K562 (cell line): ENCODE results near the gene EFNA1. TPM values are rescaled to one million over a fixed set of nuclear protein-coding genes. Genes with fewer than 3 reads are reported as not detected.
A peak's percentile ranks its signal among the peaks of the same experiment; 100 is the strongest.

Experiments
- ATAC-seq: fragments of 200-7000 bp; cut with Tn5 transposase; 3 replicates; pipeline ENCODE4 v1.9.1; 2020; ENCODE audit warnings: moderate library complexity
- BruUV-seq: library from RNA; stranded (reverse); fragments of 400-500 nt; replicated peaks from 2 replicates; lab custom pipeline; 2021; lab: Mats Ljungman, UMichigan
- CTCF ChIA-PET: fragments of 300-600 bp; formaldehyde crosslinking; extraction: SDS; loops from one replicate; lab custom pipeline; 2021; ENCODE audit warnings: low intra/inter-chr PET ratio; lab: Yijun Ruan, JAX
- POLR2A ChIA-PET: fragments of 300-600, 350-650 bp; sonication (Branson Sonifier 250); formaldehyde crosslinking; extraction: SDS; loops from one replicate; lab custom pipeline; 2021; ENCODE audit warnings: antibody characterized with exemption, inconsistent platforms; lab: Yijun Ruan, JAX
- DNase-seq, 4 experiments: peaks; one replicate each; pipeline versions ENCODE4 v3.0.0 to v3.0.0-alpha.2; 2011 to 2018; ENCODE audit warnings: low spot score in 3 of 4, mixed read lengths in 3 of 4; ENCODE audit errors: extremely low read depth in 1 of 4
- FAIRE-seq: peaks from 2 replicates; lab custom pipeline; 2011; peaks lifted over from hg19 to GRCh38; lab: Jason Lieb, UNC
- H2AFZ ChIP-seq: 2 replicates; pipeline ENCODE4 v1.6.0; 2011; ENCODE audit warnings: low read depth, low read length, control low read depth, inconsistent platforms
- H3K27ac ChIP-seq: fragments of 200-600 bp; 3 replicates; pipeline ENCODE4 v1.8.0; 2011; ENCODE audit warnings: low read depth, mild to moderate bottlenecking, control low read depth, inconsistent platforms, low read length, moderate library complexity, mixed read lengths; ENCODE audit errors: extremely low read depth
- H3K27me3 ChIP-seq, 2 experiments: fragments of 300-600 bp in 1 of 2; 2 replicates in 1 of 2; 3 replicates in 1 of 2; pipeline versions ENCODE4 v1.6.0 to v1.8.0; 2011; ENCODE audit warnings: inconsistent platforms in 2 of 2, low read length in 2 of 2, mild to moderate bottlenecking in 1 of 2, mixed read lengths in 1 of 2, moderate library complexity in 1 of 2; ENCODE audit not compliant: control insufficient read depth in 2 of 2, insufficient read depth in 2 of 2
- H3K36me3 ChIP-seq: fragments of 300-600 bp; 3 replicates; pipeline ENCODE4 v1.8.0; 2011; ENCODE audit warnings: mild to moderate bottlenecking, low read length, inconsistent platforms; ENCODE audit not compliant: control insufficient read depth, insufficient read depth
- H3K4me1 ChIP-seq, 2 experiments: fragments of 200-600 bp in 1 of 2; replicated peaks in 1 of 2; 2 replicates in 1 of 2; 3 replicates in 1 of 2; pipeline versions ENCODE4 v1.5.1 to v1.8.0; 2011; ENCODE audit warnings: inconsistent platforms in 2 of 2, low read length in 2 of 2, mild to moderate bottlenecking in 1 of 2, mixed read lengths in 1 of 2, moderate library complexity in 1 of 2; ENCODE audit not compliant: control insufficient read depth in 2 of 2, insufficient read depth in 2 of 2
- H3K4me2 ChIP-seq: 2 replicates; pipeline ENCODE4 v1.6.1; 2011; ENCODE audit warnings: low read length, control low read depth, inconsistent platforms, mixed read lengths; ENCODE audit not compliant: insufficient read depth
- H3K4me3 ChIP-seq: fragments of 200-600 bp; sonication (generic), shearing (Covaris generic); 2 replicates; pipeline ENCODE4 v1.5.1; 2016; ENCODE audit warnings: control low read depth, inconsistent platforms
- H3K79me2 ChIP-seq: fragments of 200-600 bp; 3 replicates; pipeline ENCODE4 v1.8.0; 2011; ENCODE audit warnings: low read length, inconsistent platforms; ENCODE audit not compliant: control insufficient read depth, insufficient read depth
- H3K9ac ChIP-seq, 2 experiments: 2 replicates each; pipeline versions ENCODE4 v1.6.0 to v1.6.1; 2011; ENCODE audit warnings: low read depth in 2 of 2, low read length in 2 of 2, control low read depth in 1 of 2, inconsistent platforms in 1 of 2, mild to moderate bottlenecking in 1 of 2, mixed read lengths in 1 of 2; ENCODE audit not compliant: insufficient read depth in 1 of 2
- H3K9me1 ChIP-seq: one replicate; pipeline ENCODE4 v1.6.0; 2011; ENCODE audit warnings: inconsistent platforms, mild to moderate bottlenecking, low read length, moderate library complexity; ENCODE audit not compliant: control insufficient read depth, insufficient read depth
- H3K9me3 ChIP-seq: replicated peaks from 2 replicates; pipeline ENCODE4 v1.5.1; 2011; ENCODE audit warnings: low read depth, low read length, inconsistent platforms; ENCODE audit not compliant: control insufficient read depth, insufficient read depth
- H4K20me1 ChIP-seq: replicated peaks from 2 replicates; pipeline ENCODE4 v1.6.1; 2011; ENCODE audit warnings: low read length, inconsistent platforms, mixed read lengths; ENCODE audit not compliant: control insufficient read depth, insufficient read depth
- CEBPB ChIP-seq: fragments of 450-650 bp; IDR thresholded peaks from 2 replicates; pipeline ENCODE4 v1.6.1; 2016; ENCODE audit warnings: missing genetic modification characterization, missing compliant biosample characterization
- CEBPG ChIP-seq, 3 experiments: fragments of 200-800 bp in 1 of 3; sonication (Bioruptor generic) in 1 of 3; sonication (generic) in 1 of 3; formaldehyde crosslinking in 1 of 3; IDR thresholded peaks in 2 of 3; conservative IDR thresholded peaks in 1 of 3; 2 replicates each; pipeline versions ENCODE4 v1.6.1 to v1.8.0; 2016 to 2022; ENCODE audit warnings: missing compliant biosample characterization in 2 of 3, missing genetic modification characterization in 2 of 3, mild to moderate bottlenecking in 1 of 3, missing genetic modification reagents in 1 of 3
- DPF2 ChIP-seq: fragments of 450-650 bp; IDR thresholded peaks from 2 replicates; pipeline ENCODE4 v1.6.1; 2016
- NR2C2 ChIP-seq, 2 experiments: fragments of 200-800 bp in 1 of 2; sonication (Bioruptor generic) in 1 of 2; sonication (generic) in 1 of 2; formaldehyde crosslinking in 1 of 2; IDR thresholded peaks; 2 replicates each; pipeline versions ENCODE4 v1.6.1 to v1.8.0; 2016 to 2022; ENCODE audit warnings: mild to moderate bottlenecking in 1 of 2, missing compliant biosample characterization in 1 of 2, missing genetic modification characterization in 1 of 2, missing genetic modification reagents in 1 of 2
- ZNF121 ChIP-seq: sonication (generic); formaldehyde crosslinking; conservative IDR thresholded peaks from 2 replicates; pipeline ENCODE4 v1.8.0; 2022; ENCODE audit warnings: missing genetic modification reagents
- ZZZ3 ChIP-seq: fragments of 450-650 bp; IDR thresholded peaks from 2 replicates; pipeline ENCODE4 v1.6.1; 2016; ENCODE audit warnings: antibody characterized with exemption, mild to moderate bottlenecking, moderate library complexity
- WGBS: fragments of 100-300 bp; shearing (Covaris generic); methylation state at CpG from one replicate; pipeline ENCODE4 v1.1.6; 2016; ENCODE audit warnings: low coverage, mixed read lengths; ENCODE audit not compliant: insufficient coverage; ENCODE audit errors: missing lambda C conversion rate; 5-methylcytosine and 5-hydroxymethylcytosine counted together
- in situ Hi-C: fragments of 300-500 bp; cut with MboI; formaldehyde crosslinking; loops from 4 replicates; pipeline ENCODE4 v1.15.0; 2018; ENCODE audit warnings: inconsistent platforms, mixed read lengths
- intact Hi-C: fragments of 100-400 bp; cut with micrococcal nuclease; formaldehyde crosslinking; loops from 2 replicates; pipeline ENCODE4 v1.14.2; 2022
- polyA plus RNA-seq, 8 experiments: library from polyadenylated mRNA; depleted of rRNA in 4 of 8; stranded (reverse) in 5 of 8; unstranded in 3 of 8; fragments of >200 nt; fragmentation: Nextera tagmentation in 2 of 8; fragmentation: Illumina TruSeq in 1 of 8; extraction: Ambion mirVana in 2 of 8; extraction: Trizol in 1 of 8; gene quantifications; 2 replicates each; pipeline versions ENCODE4 v1.2.1 to v1.2.3, GENCODE V29; 2011 to 2014; ENCODE audit warnings: inconsistent platforms in 1 of 8, missing spikeins in 1 of 8
- total RNA-seq, 7 experiments: library from RNA; depleted of rRNA in 6 of 7; stranded (reverse); fragments of >200 nt in 6 of 7; fragmentation: Illumina TruSeq in 2 of 7; extraction: Trizol in 2 of 7; gene quantifications; 2 replicates each; pipeline versions ENCODE4 v1.2.1 to v1.2.3, GENCODE V29; 2011 to 2021; ENCODE audit warnings: low replicate concordance in 1 of 7

EFNA1 gene
- total and polyA plus RNA-seq, 9 of the 15 experiments (the other 6 are each of a cell fraction or from before 2014, with no cell fraction given) = 2.1 to 9.3 (median 3.0) TPM

GRCh38 chr1:155179112-155180031 lies 51.7 kb downstream of the EFNA1 start:
- no peak overlapping the region for H3K4me3 ChIP-seq
- no peaks in the 10 kb centered on the region for H3K9me1 ChIP-seq
- H3K36me3 ChIP-seq = no peaks in the 10 kb centered on the region
- H3K9ac ChIP-seq = peak overlapping the region in 1 of 2 experiments; percentile 77; a peak in 2 of 4 replicates
- in situ Hi-C loops = no loop called here
- no peak overlapping the region for H3K27ac ChIP-seq
- no peaks in the 10 kb centered on the region for H3K9me3 ChIP-seq
- peak overlapping the region; percentile 20; the same call in 1 of the 2 replicates for H2AFZ ChIP-seq
- no peak overlapping the region for H3K4me2 ChIP-seq
- no peaks in the 10 kb centered on the region for H3K27me3 ChIP-seq
- H3K4me1 ChIP-seq = peaks cover 9 to 58% of the 10 kb centered on the region in 2 experiments; a peak in 4 of 5 replicates
- TF ChIP-seq DPF2 = 0 out of 2 replicates have a peak, but pooled peaks have one; percentile 22
- peak; percentile 11; the same call in 1 of the 2 replicates for TF ChIP-seq ZNF121 (CRISPR knock-in tag)
- TF ChIP-seq CEBPG (CRISPR knock-in tag; IDR thresholded peaks at IDR 0.05) = no peak
- peak in 1 of 2 experiments; percentile 25; a peak in 1 of 4 replicates for TF ChIP-seq CEBPG (tag; conservative IDR thresholded peaks at IDR 0.05 in 1 of 2, IDR thresholded peaks at IDR 0.05 in 1 of 2)
- peak; percentile 7; the same call in 1 of the 2 replicates for TF ChIP-seq CEBPB (tag)
- TF ChIP-seq NR2C2 (CRISPR knock-in tag; IDR thresholded peaks at IDR 0.05) = no peak
- TF ChIP-seq NR2C2 (tag; IDR thresholded peaks at IDR 0.05) = peak; percentile 75
- no peak for TF ChIP-seq ZZZ3
- H4K20me1 ChIP-seq = no peaks in the 10 kb centered on the region
- FAIRE-seq (peak; percentile 58), DNase-seq (no peak), ATAC-seq (no peak)
- no TSS peak for BruUV-seq
- ChIA-PET CTCF (interaction anchor here (0.8 kb wide), 1 partner anchor 407 kb away, joined by 3 read pairs; no protein-coding TSS in a partner anchor), POLR2A (interaction anchor here (1.1 kb wide), 1 partner anchor 12 kb away, joined by 4 read pairs; no protein-coding TSS in a partner anchor)
- intact Hi-C loops = loop anchor here (1.0 kb wide), 1 partner anchor 13 kb away; no protein-coding TSS in a partner anchor
- WGBS = 85% methylated on average over 27 of the region's 31 CpGs
- no peaks in the 10 kb centered on the region for H3K79me2 ChIP-seq
